GM18526 (cell line): ENCODE results near the gene LRRC4C.

ENCODE experiments used
- POLR2A ChIP-seq: IDR thresholded peaks from 3 replicates; pipeline ENCODE4 v1.6.1; 2011; ENCODE audit not compliant: insufficient read length; ENCODE audit errors: extremely low read depth

Gene LRRC4C

GRCh38 chr11:41189701-41190436 lies 269.6 kb downstream of the LRRC4C start:
- TF ChIP-seq POLR2A = no peak

GRCh38 chr11:41177791-41178190 lies 281.7 kb downstream of the LRRC4C start:
- TF ChIP-seq POLR2A = no peak

- TF ChIP-seq POLR2A = no peak
These were observed 284.0 kb downstream of the LRRC4C start for GRCh38 chr11:41175304-41175972.

- no peak for TF ChIP-seq POLR2A
These were observed 313.1 kb downstream of the LRRC4C start for GRCh38 chr11:41146326-41146725.

- TF ChIP-seq POLR2A = no peak
These were observed 314.0 kb downstream of the LRRC4C start for GRCh38 chr11:41145420-41145819.

GRCh38 chr11:41134971-41135370 lies 324.5 kb downstream of the LRRC4C start:
- TF ChIP-seq POLR2A = no peak

GRCh38 chr11:41133023-41133422 lies 326.4 kb downstream of the LRRC4C start:
- no peak for TF ChIP-seq POLR2A

GRCh38 chr11:41121600-41121999 lies 337.9 kb downstream of the LRRC4C start:
- no peak for TF ChIP-seq POLR2A

- no peak for TF ChIP-seq POLR2A
These were observed 340.0 kb downstream of the LRRC4C start for GRCh38 chr11:41119484-41119883.

- no peak for TF ChIP-seq POLR2A
These were observed 340.9 kb downstream of the LRRC4C start for GRCh38 chr11:41118521-41118920.

GRCh38 chr11:41116970-41117369 lies 342.5 kb downstream of the LRRC4C start:
- no peak for TF ChIP-seq POLR2A

- no peak for TF ChIP-seq POLR2A
These were observed 344.4 kb downstream of the LRRC4C start for GRCh38 chr11:41115066-41115465.

GRCh38 chr11:41113160-41113559 lies 346.3 kb downstream of the LRRC4C start:
- TF ChIP-seq POLR2A = no peak

GRCh38 chr11:41110527-41110926 lies 348.9 kb downstream of the LRRC4C start:
- TF ChIP-seq POLR2A = no peak

GRCh38 chr11:41102471-41102870 lies 357.0 kb downstream of the LRRC4C start:
- no peak for TF ChIP-seq POLR2A

- TF ChIP-seq POLR2A = no peak
These were observed 359.8 kb downstream of the LRRC4C start for GRCh38 chr11:41099654-41100053.

GRCh38 chr11:41085123-41085522 lies 374.3 kb downstream of the LRRC4C start:
- no peak for TF ChIP-seq POLR2A
